Vagina (tissue), 2 donors: ENCODE data around the gene FBXO48.

Source experiments
- POLR2A ChIP-seq, 2 donors: fragments of 450-650 bp; IDR thresholded peaks; one replicate each; pipeline ENCODE4 v1.6.1; 2017; ENCODE audit warnings: antibody characterized with exemption in 2 of 2, mild to moderate bottlenecking in 2 of 2, moderate library complexity in 2 of 2
- POLR2AphosphoS5 ChIP-seq, 2 donors: sonication (generic); formaldehyde crosslinking; IDR thresholded peaks; one replicate each; pipeline ENCODE4 v1.9.0; 2017; ENCODE audit warnings: antibody characterized with exemption in 2 of 2, mild to moderate bottlenecking in 2 of 2, low read depth in 1 of 2; ENCODE audit not compliant: insufficient read depth in 1 of 2
- TF ChIP-seq, protein P1 (sequence below), 3 experiments: fragments of 450-650 bp in 2 of 3; fragments of 200-600 bp in 1 of 3; sonication (generic) in 1 of 3; IDR thresholded peaks; one replicate each; pipeline ENCODE4 v1.5.1; 2017 to 2019; ENCODE audit warnings: antibody characterized with exemption in 3 of 3, mild to moderate bottlenecking in 2 of 3, moderate library complexity in 2 of 3

DNA sequence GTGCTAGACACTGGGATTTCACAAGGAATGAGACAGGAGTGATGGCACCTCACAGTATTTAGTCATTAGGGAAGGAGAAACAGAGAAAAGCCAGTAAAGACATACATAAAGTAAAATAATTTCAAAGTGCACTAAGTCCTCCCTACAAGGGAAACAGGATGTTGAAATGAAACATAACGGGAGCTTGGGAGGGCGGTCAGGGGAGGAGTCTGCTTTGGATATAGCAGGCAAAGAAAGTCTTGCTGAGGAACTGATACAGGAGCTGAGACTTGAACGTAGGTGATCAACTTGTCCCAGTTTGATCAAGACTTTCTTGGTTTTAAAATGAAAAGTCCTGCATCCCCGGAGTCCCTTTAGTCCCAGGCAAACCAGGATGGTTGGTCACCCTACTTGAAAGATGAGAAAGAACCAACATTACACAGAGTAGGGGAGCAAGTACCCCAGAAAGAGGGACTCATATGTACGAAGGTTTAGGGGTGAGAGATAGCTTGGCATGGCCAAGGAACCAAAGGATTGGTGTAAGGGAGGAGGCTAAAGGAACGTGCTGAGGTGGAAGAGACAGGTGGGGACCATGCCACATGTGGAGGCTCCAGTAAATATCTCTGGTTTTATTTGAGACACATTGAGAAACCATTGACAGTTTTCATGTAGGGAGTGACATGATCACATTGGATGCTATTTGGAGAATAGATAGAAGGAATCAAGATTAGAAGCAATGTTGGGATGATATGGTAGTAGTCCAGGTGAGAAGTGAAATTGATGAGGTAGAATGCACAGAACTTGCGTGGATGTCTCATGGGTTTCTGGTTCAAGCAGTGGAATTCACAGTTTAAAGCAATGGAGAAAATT, 28.4 kb downstream of the FBXO48 start:
- TF ChIP-seq, protein P1, sequence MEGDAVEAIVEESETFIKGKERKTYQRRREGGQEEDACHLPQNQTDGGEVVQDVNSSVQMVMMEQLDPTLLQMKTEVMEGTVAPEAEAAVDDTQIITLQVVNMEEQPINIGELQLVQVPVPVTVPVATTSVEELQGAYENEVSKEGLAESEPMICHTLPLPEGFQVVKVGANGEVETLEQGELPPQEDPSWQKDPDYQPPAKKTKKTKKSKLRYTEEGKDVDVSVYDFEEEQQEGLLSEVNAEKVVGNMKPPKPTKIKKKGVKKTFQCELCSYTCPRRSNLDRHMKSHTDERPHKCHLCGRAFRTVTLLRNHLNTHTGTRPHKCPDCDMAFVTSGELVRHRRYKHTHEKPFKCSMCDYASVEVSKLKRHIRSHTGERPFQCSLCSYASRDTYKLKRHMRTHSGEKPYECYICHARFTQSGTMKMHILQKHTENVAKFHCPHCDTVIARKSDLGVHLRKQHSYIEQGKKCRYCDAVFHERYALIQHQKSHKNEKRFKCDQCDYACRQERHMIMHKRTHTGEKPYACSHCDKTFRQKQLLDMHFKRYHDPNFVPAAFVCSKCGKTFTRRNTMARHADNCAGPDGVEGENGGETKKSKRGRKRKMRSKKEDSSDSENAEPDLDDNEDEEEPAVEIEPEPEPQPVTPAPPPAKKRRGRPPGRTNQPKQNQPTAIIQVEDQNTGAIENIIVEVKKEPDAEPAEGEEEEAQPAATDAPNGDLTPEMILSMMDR (IDR thresholded peaks at IDR 0.05): no peak
- TF ChIP-seq POLR2AphosphoS5 (IDR thresholded peaks at IDR 0.05; ENCODE audit: insufficient read depth in 1 of 2, low read depth in 1 of 2) (no peak), POLR2A (IDR thresholded peaks at IDR 0.05) (no peak)
